ENCODE data around the gene C2CD2. TPM values are rescaled to one million over a fixed set of nuclear protein-coding genes. Genes with fewer than 3 reads are reported as not detected.

Gene C2CD2
- total RNA-seq = 1 to 10 TPM; 5.9 to 6.1 TPM

DNA sequence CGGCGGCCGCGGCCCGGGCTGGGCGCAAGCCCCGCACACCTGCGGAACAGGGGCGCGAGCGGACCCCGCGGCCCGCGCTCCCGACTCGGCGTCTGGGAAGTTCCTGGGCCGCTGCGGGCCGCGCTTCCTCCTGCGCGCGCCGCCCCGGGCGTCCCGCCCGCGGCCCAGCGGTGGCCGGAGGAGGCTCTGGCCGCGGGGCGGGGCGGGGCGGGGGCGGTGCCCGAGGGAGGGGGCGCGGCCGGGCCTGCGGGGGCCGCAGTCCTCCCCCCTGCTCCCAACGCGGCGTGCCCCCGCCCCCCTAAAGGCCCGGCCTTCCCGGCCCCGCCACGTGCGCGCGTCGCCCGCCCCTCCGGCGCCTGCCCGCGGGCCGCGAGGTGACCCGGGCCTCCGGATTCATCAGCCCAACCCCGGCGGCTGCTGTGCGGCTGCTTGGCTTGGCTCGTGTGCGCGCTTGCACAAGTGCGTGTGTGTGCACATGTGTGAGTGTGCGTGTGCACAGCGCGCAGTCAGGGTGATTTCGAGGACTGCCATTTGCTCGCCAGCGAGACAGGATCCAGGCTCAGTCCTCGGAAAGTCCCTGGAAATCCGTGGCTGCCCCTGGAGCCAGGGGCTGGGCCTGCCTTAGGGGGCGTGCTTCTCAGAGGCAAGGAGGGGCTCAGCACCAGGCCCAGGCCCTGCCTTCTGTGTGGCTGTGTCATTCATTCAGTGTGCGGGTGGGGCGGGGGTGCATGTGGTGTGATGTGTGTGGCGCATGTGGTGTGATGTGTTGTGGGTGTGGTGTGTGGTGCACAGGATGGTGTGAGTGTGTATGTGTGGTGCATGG, at the start of gene C2CD2:
Gene C2CD2, minus strand, starts transcription at position 188 of the 823 bp plus-strand sequence. CDS start 370 bp downstream, outside the sequence.

GRCh38 chr21:41879190-41879998, 74.4 kb downstream of the C2CD2 start, which contains the start of gene PRDM15:
PRDM15 (minus strand) TSS chr21:41879344; CDS start chr21:41860363, 18,981 bp downstream.

Other genes with a start within 250 kb of the C2CD2 start
- under 1 TPM in 1 of 2 experiments, not detected in 1; 0.05 TPM for gene RIPK4, start 187.0 kb downstream of the C2CD2 start, total RNA-seq
- gene PRDM15, start 74.7 kb downstream of the C2CD2 start, total RNA-seq = 10 to 100 TPM; 10.3 to 10.6 TPM
- 10 to 100 TPM; 24.0 to 25.5 TPM for gene ZBTB21, start 56.3 kb upstream of the C2CD2 start, total RNA-seq
- gene UMODL1, start 117.3 kb upstream of the C2CD2 start, total RNA-seq = under 1 TPM; 0.19 to 0.20 TPM